ENCODE results near the gene TSEN2. TPM values are rescaled to one million over a fixed set of nuclear protein-coding genes. Genes with fewer than 3 reads are reported as not detected.

TSEN2 gene
- total and polyA plus RNA-seq, 10 of the 15 experiments (the other 5 are each of a cell fraction or from before 2014, with no cell fraction given) = 17.7 to 32.3 (median 24.3) TPM

DNA sequence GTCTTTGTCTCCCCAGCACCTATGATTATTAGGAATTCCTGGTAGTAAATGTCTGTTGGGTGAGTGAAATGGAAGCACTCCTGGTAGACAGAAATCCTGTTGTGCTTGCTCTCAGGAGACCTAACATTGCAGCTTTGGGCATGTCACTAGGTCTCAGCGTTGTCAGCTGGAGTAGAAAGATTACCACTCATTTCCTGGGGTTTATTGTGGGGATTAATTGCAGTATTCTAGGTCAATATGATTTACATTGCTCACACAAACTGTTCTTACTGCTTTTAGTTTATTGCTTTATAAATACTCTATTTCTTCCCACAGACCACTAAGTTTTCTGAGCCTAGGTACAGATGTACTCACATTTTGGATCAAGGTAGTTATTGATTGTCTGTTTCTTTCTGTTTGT is 5.1 kb downstream of the TSEN2 start:
- H3K4me3 ChIP-seq = no peak overlapping the region
- no peak for ATAC-seq
- POLR2A ChIA-PET = no interaction called here
- H3K27ac ChIP-seq (ENCODE audit: control insufficient read depth, insufficient read depth) = no peak overlapping the region
- SMC1A ChIA-PET (ENCODE audit: uncharacterized antibody, unreplicated experiment) = no interaction called here
- BruUV-seq (replicated peaks) = no TSS peak
- DNase-seq (ENCODE audit: low read depth, low spot score) = no peak
- 100% methylated on average over 1 of the region's 1 CpG for WGBS (ENCODE audit: insufficient coverage, insufficient replicate concordance, low lambda C conversion rate, missing lambda C conversion rate)
- H3K9ac ChIP-seq (ENCODE audit: control insufficient read depth, insufficient read depth, low read length) = no peak overlapping the region
- RAD21 ChIA-PET (ENCODE audit: unreplicated experiment) = no interaction called here
- CTCF ChIA-PET = no interaction called here
- no peaks in the 10 kb centered on the region; a peak in 1 of 4 replicates for H3K36me3 ChIP-seq (ENCODE audit: control insufficient read depth in 2 of 2, insufficient read depth in 2 of 2, low read length in 1 of 2)
- intact Hi-C loops (cut with micrococcal nuclease; ENCODE audit: unreplicated experiment) (no loop called here), in situ Hi-C loops (cut with MboI) (no loop called here)
- H3K79me2 ChIP-seq (ENCODE audit: control insufficient read depth, insufficient read depth, low read length) = peaks cover 18% of the 10 kb centered on the region
- no peak overlapping the region for H3K4me2 ChIP-seq (ENCODE audit: control insufficient read depth, insufficient read depth)
- no peak overlapping the region for H2AFZ ChIP-seq (ENCODE audit: control insufficient read depth, low read depth, low read length)
- H3K4me1 ChIP-seq (ENCODE audit: control insufficient read depth, insufficient read depth, low read length) = no peaks in the 10 kb centered on the region
- TF ChIP-seq NFYB (IDR thresholded peaks at IDR 0.05; ENCODE audit: insufficient read depth, low read depth, low read length) (no peak), NBN (IDR thresholded peaks at IDR 0.05) (no peak)
- H3K27me3 ChIP-seq (replicated peaks in 1 of 2; ENCODE audit: control insufficient read depth in 2 of 2, insufficient read depth in 2 of 2, low read length in 1 of 2) = no peaks in the 10 kb centered on the region
- H3K9me3 ChIP-seq (replicated peaks; ENCODE audit: control insufficient read depth, insufficient read depth, low read length) = no peaks in the 10 kb centered on the region
- FAIRE-seq = no peak
- H4K20me1 ChIP-seq (ENCODE audit: control insufficient read depth, insufficient read depth) = no peaks in the 10 kb centered on the region

DNA sequence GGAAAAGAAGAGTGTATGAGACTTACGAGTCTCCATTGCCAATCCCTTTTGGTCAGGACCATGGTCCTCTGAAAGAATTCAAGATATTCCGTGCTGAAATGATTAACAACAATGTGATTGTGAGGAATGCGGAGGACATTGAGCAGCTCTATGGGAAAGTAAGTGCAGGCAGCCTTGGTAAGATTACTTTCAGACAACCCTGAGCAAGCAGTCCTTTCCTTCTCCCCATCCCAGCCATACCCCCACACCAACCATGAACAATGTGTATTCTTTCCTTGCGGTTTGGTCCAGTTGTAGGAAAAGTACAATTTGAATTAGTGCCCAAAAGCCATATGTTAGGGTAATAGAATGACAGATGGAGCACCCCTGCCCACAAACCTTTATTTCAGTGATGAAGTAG is 5.6 kb downstream of the TSEN2 start:
- intact Hi-C loops (cut with micrococcal nuclease; ENCODE audit: unreplicated experiment) (no loop called here), in situ Hi-C loops (cut with MboI) (no loop called here)
- DNase-seq (ENCODE audit: low read depth, low spot score) (no peak), FAIRE-seq (no peak), ATAC-seq (no peak)
- Histone ChIP-seq H3K4me1 (ENCODE audit: control insufficient read depth, insufficient read depth, low read length) (no peaks in the 10 kb centered on the region), H2AFZ (ENCODE audit: control insufficient read depth, low read depth, low read length) (no peak overlapping the region), H3K9ac (ENCODE audit: control insufficient read depth, insufficient read depth, low read length) (no peak overlapping the region), H3K79me2 (ENCODE audit: control insufficient read depth, insufficient read depth, low read length) (peaks cover 13% of the 10 kb centered on the region), H3K4me3 (no peak overlapping the region), H3K27ac (ENCODE audit: control insufficient read depth, insufficient read depth) (no peak overlapping the region), H4K20me1 (ENCODE audit: control insufficient read depth, insufficient read depth) (no peaks in the 10 kb centered on the region), H3K36me3 (ENCODE audit: control insufficient read depth in 2 of 2, insufficient read depth in 2 of 2, low read length in 1 of 2) (no peaks in the 10 kb centered on the region; a peak in 1 of 4 replicates), H3K27me3 (replicated peaks in 1 of 2; ENCODE audit: control insufficient read depth in 2 of 2, insufficient read depth in 2 of 2, low read length in 1 of 2) (no peaks in the 10 kb centered on the region), H3K4me2 (ENCODE audit: control insufficient read depth, insufficient read depth) (no peak overlapping the region), H3K9me3 (replicated peaks; ENCODE audit: control insufficient read depth, insufficient read depth, low read length) (no peaks in the 10 kb centered on the region)
- CTCF ChIA-PET = interaction anchor here (0.6 kb wide), 1 partner anchor 66 kb away, joined by 3 read pairs; no protein-coding TSS in a partner anchor
- RAD21 ChIA-PET (ENCODE audit: unreplicated experiment) = interaction anchor here (1.0 kb wide), 1 partner anchor 355 kb away, joined by 3 read pairs; no protein-coding TSS in a partner anchor
- POLR2A ChIA-PET = no interaction called here
- BruUV-seq (replicated peaks) = no TSS peak
- SMC1A ChIA-PET (ENCODE audit: uncharacterized antibody, unreplicated experiment) = no interaction called here
- 86% methylated on average over 4 of the region's 4 CpGs for WGBS (ENCODE audit: insufficient coverage, insufficient replicate concordance, low lambda C conversion rate, missing lambda C conversion rate)
- TF ChIP-seq RAD21 (IDR thresholded peaks at IDR 0.05; ENCODE audit: insufficient read depth, low read depth, low read length) = no peak
- TF ChIP-seq ZNF217 (IDR thresholded peaks at IDR 0.05) = no peak
- TF ChIP-seq, protein P1, sequence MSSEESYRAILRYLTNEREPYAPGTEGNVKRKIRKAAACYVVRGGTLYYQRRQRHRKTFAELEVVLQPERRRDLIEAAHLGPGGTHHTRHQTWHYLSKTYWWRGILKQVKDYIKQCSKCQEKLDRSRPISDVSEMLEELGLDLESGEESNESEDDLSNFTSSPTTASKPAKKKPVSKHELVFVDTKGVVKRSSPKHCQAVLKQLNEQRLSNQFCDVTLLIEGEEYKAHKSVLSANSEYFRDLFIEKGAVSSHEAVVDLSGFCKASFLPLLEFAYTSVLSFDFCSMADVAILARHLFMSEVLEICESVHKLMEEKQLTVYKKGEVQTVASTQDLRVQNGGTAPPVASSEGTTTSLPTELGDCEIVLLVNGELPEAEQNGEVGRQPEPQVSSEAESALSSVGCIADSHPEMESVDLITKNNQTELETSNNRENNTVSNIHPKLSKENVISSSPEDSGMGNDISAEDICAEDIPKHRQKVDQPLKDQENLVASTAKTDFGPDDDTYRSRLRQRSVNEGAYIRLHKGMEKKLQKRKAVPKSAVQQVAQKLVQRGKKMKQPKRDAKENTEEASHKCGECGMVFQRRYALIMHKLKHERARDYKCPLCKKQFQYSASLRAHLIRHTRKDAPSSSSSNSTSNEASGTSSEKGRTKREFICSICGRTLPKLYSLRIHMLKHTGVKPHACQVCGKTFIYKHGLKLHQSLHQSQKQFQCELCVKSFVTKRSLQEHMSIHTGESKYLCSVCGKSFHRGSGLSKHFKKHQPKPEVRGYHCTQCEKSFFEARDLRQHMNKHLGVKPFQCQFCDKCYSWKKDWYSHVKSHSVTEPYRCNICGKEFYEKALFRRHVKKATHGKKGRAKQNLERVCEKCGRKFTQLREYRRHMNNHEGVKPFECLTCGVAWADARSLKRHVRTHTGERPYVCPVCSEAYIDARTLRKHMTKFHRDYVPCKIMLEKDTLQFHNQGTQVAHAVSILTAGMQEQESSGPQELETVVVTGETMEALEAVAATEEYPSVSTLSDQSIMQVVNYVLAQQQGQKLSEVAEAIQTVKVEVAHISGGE (CRISPR knock-in tag; IDR thresholded peaks at IDR 0.05) = no peak
- no peak for TF ChIP-seq POLR2AphosphoS5 (IDR thresholded peaks at IDR 0.05; ENCODE audit: low read length)
- no peak for TF ChIP-seq SUPT20H (IDR thresholded peaks at IDR 0.05; ENCODE audit: borderline replicate concordance, control insufficient read depth, low read depth, low read length)
- TF ChIP-seq PAX8 (IDR thresholded peaks at IDR 0.05) = no peak
- TF ChIP-seq, protein P2, sequence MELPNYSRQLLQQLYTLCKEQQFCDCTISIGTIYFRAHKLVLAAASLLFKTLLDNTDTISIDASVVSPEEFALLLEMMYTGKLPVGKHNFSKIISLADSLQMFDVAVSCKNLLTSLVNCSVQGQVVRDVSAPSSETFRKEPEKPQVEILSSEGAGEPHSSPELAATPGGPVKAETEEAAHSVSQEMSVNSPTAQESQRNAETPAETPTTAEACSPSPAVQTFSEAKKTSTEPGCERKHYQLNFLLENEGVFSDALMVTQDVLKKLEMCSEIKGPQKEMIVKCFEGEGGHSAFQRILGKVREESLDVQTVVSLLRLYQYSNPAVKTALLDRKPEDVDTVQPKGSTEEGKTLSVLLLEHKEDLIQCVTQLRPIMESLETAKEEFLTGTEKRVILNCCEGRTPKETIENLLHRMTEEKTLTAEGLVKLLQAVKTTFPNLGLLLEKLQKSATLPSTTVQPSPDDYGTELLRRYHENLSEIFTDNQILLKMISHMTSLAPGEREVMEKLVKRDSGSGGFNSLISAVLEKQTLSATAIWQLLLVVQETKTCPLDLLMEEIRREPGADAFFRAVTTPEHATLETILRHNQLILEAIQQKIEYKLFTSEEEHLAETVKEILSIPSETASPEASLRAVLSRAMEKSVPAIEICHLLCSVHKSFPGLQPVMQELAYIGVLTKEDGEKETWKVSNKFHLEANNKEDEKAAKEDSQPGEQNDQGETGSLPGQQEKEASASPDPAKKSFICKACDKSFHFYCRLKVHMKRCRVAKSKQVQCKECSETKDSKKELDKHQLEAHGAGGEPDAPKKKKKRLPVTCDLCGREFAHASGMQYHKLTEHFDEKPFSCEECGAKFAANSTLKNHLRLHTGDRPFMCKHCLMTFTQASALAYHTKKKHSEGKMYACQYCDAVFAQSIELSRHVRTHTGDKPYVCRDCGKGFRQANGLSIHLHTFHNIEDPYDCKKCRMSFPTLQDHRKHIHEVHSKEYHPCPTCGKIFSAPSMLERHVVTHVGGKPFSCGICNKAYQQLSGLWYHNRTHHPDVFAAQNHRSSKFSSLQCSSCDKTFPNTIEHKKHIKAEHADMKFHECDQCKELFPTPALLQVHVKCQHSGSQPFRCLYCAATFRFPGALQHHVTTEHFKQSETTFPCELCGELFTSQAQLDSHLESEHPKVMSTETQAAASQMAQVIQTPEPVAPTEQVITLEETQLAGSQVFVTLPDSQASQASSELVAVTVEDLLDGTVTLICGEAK (IDR thresholded peaks at IDR 0.05; ENCODE audit: borderline replicate concordance) = no peak
